ENCODE results near the gene ATAD3A.
"Not testable (repeated sequence)": the region's sequence is repeated elsewhere in the genome, so short reads cannot be mapped to it uniquely, and the experiment has no call there.

Gene ATAD3A

GRCh38 chr1:1507305-1507704, 4.7 kb upstream of the ATAD3A start:
- no peaks in the 10 kb centered on the region for H3K36me3 Mint-ChIP-seq (ENCODE audit: low read depth)
- H3K27ac Mint-ChIP-seq, result peak overlapping the region in 2 of 3 experiments; percentile 46 to 54
- peaks cover 20% of the 10 kb centered on the region for H3K4me1 Mint-ChIP-seq
- H3K4me3 Mint-ChIP-seq, result peak overlapping the region in 2 of 3 experiments; percentile 30 to 51
- H3K9me3 Mint-ChIP-seq, result no peaks in the 10 kb centered on the region
- no peaks in the 10 kb centered on the region for H3K27me3 Mint-ChIP-seq (ENCODE audit: low read depth)
- no peak for TF ChIP-seq CTCF (IDR thresholded peaks at IDR 0.05; ENCODE audit: unreplicated experiment in 3 of 3)

GRCh38 chr1:1508775-1509464, 3.0 kb upstream of the ATAD3A start:
- peaks cover 20% of the 10 kb centered on the region for H3K4me1 Mint-ChIP-seq
- H3K36me3 Mint-ChIP-seq (ENCODE audit: low read depth); H3K4me3 Mint-ChIP-seq; H3K27me3 Mint-ChIP-seq (ENCODE audit: low read depth); H3K9me3 Mint-ChIP-seq; H3K27ac Mint-ChIP-seq: not testable (repeated sequence)

- not testable (repeated sequence) for H3K27ac Mint-ChIP-seq; H3K36me3 Mint-ChIP-seq (ENCODE audit: low read depth); H3K9me3 Mint-ChIP-seq; H3K4me3 Mint-ChIP-seq; H3K27me3 Mint-ChIP-seq (ENCODE audit: low read depth)
- H3K4me1 Mint-ChIP-seq, result peaks cover 20% of the 10 kb centered on the region
Measured at GRCh38 chr1:1509465-1509850, 2.5 kb upstream of the ATAD3A start.

GRCh38 chr1:1510912-1511532, 940 bp upstream of the ATAD3A start:
- no peak for TF ChIP-seq CTCF (IDR thresholded peaks at IDR 0.05; ENCODE audit: unreplicated experiment in 3 of 3)
- no peaks in the 10 kb centered on the region for H3K27me3 Mint-ChIP-seq (ENCODE audit: low read depth)
- peak overlapping the region; percentile 94 to 99 (median 97) for H3K27ac Mint-ChIP-seq
- peaks cover 4% of the 10 kb centered on the region for H3K36me3 Mint-ChIP-seq (ENCODE audit: low read depth)
- H3K9me3 Mint-ChIP-seq, result no peaks in the 10 kb centered on the region
- H3K4me3 Mint-ChIP-seq, result peak overlapping the region; percentile 93 to 97 (median 95)
- peaks cover 6% of the 10 kb centered on the region for H3K4me1 Mint-ChIP-seq

GRCh38 chr1:1512425-1512824, 463 bp downstream of the ATAD3A start:
- not testable (repeated sequence) for H3K27ac Mint-ChIP-seq; H3K36me3 Mint-ChIP-seq (ENCODE audit: low read depth); H3K4me1 Mint-ChIP-seq; H3K9me3 Mint-ChIP-seq; H3K27me3 Mint-ChIP-seq (ENCODE audit: low read depth)
- peak overlapping the region; percentile 67 to 78 (median 71) for H3K4me3 Mint-ChIP-seq

GRCh38 chr1:1513675-1514074, 1.7 kb downstream of the ATAD3A start:
- not testable (repeated sequence) for H3K4me1 Mint-ChIP-seq; H3K27ac Mint-ChIP-seq; H3K27me3 Mint-ChIP-seq (ENCODE audit: low read depth); H3K9me3 Mint-ChIP-seq
- Mint-ChIP-seq H3K36me3 (ENCODE audit: low read depth) (peaks cover 14% of the 10 kb centered on the region), H3K4me3 (peak overlapping the region; percentile 74 to 77 (median 77))

- not testable (repeated sequence) for H3K27me3 Mint-ChIP-seq (ENCODE audit: low read depth); H3K4me1 Mint-ChIP-seq; H3K9me3 Mint-ChIP-seq; H3K27ac Mint-ChIP-seq
- peak overlapping the region in 1 of 3 experiments; percentile 71 for H3K4me3 Mint-ChIP-seq
- peaks cover 17% of the 10 kb centered on the region for H3K36me3 Mint-ChIP-seq (ENCODE audit: low read depth)
Measured at GRCh38 chr1:1514376-1514775, 2.4 kb downstream of the ATAD3A start.

GRCh38 chr1:1516923-1517322, 5.0 kb downstream of the ATAD3A start:
- H3K36me3 Mint-ChIP-seq (ENCODE audit: low read depth), result peaks cover 17% of the 10 kb centered on the region
- H3K4me1 Mint-ChIP-seq; H3K9me3 Mint-ChIP-seq; H3K27ac Mint-ChIP-seq; H3K27me3 Mint-ChIP-seq (ENCODE audit: low read depth); H3K4me3 Mint-ChIP-seq: not testable (repeated sequence)

GRCh38 chr1:1517973-1518620, 6.1 kb downstream of the ATAD3A start:
- Mint-ChIP-seq H3K9me3 (no peaks in the 10 kb centered on the region), H3K36me3 (ENCODE audit: low read depth) (peaks cover 17% of the 10 kb centered on the region), H3K4me3 (peak overlapping the region in 2 of 3 experiments; percentile 8 to 32), H3K4me1 (no peaks in the 10 kb centered on the region), H3K27me3 (ENCODE audit: low read depth) (no peaks in the 10 kb centered on the region), H3K27ac (no peak overlapping the region)
- TF ChIP-seq CTCF (IDR thresholded peaks at IDR 0.05; ENCODE audit: unreplicated experiment in 3 of 3), result no peak

- H3K9me3 Mint-ChIP-seq; H3K27me3 Mint-ChIP-seq (ENCODE audit: low read depth); H3K27ac Mint-ChIP-seq; H3K4me1 Mint-ChIP-seq; H3K4me3 Mint-ChIP-seq: not testable (repeated sequence)
- peaks cover 17% of the 10 kb centered on the region for H3K36me3 Mint-ChIP-seq (ENCODE audit: low read depth)
Measured at GRCh38 chr1:1518621-1519007, 6.7 kb downstream of the ATAD3A start.

- peaks cover 17% of the 10 kb centered on the region for H3K36me3 Mint-ChIP-seq (ENCODE audit: low read depth)
- H3K4me3 Mint-ChIP-seq; H3K9me3 Mint-ChIP-seq; H3K4me1 Mint-ChIP-seq; H3K27ac Mint-ChIP-seq; H3K27me3 Mint-ChIP-seq (ENCODE audit: low read depth): not testable (repeated sequence)
Measured at GRCh38 chr1:1519805-1520505, 8.0 kb downstream of the ATAD3A start.
